Hepatocyte (in vitro differentiated cells): ENCODE data around the gene BIN1. TPM values are rescaled to one million over a fixed set of nuclear protein-coding genes. Genes with fewer than 3 reads are reported as not detected.

Source experiments
- DNase-seq: peaks from one replicate; pipeline ENCODE4 v3.0.0-alpha.2; 2016; ENCODE audit warnings: low spot score
- H2AFZ ChIP-seq: fragments of 200-600 bp; sonication (generic); 2 replicates; pipeline ENCODE4 v1.6.0; 2016; ENCODE audit warnings: antibody characterized with exemption, mild to moderate bottlenecking
- H3K27ac ChIP-seq: fragments of 200-600 bp; sonication (generic); 2 replicates; pipeline ENCODE4 v1.5.1; 2016; ENCODE audit warnings: mild to moderate bottlenecking
- H3K27me3 ChIP-seq: fragments of 200-600 bp; sonication (generic); 2 replicates; pipeline ENCODE4 v1.6.1; 2016
- H3K36me3 ChIP-seq: fragments of 200-600 bp; sonication (generic); replicated peaks from 2 replicates; pipeline ENCODE4 v1.5.1; 2016; ENCODE audit warnings: low read depth; ENCODE audit not compliant: insufficient read depth
- H3K4me1 ChIP-seq: fragments of 200-600 bp; sonication (generic); 2 replicates; pipeline ENCODE4 v1.5.1; 2016; ENCODE audit warnings: mild to moderate bottlenecking, moderate library complexity; ENCODE audit not compliant: insufficient read depth
- H3K4me2 ChIP-seq: fragments of 200-600 bp; sonication (generic); 2 replicates; pipeline ENCODE4 v1.6.0; 2016
- H3K4me3 ChIP-seq: fragments of 200-600 bp; sonication (generic); 2 replicates; pipeline ENCODE4 v1.5.1; 2016; ENCODE audit warnings: mild to moderate bottlenecking
- H3K79me2 ChIP-seq: fragments of 200-600 bp; sonication (generic); 2 replicates; pipeline ENCODE4 v1.6.0; 2017; ENCODE audit warnings: mild to moderate bottlenecking
- H3K9me2 ChIP-seq: fragments of 200-600 bp; sonication (generic); replicated peaks from 2 replicates; pipeline ENCODE4 v1.6.0; 2017; ENCODE audit warnings: mild to moderate bottlenecking; ENCODE audit not compliant: insufficient read depth
- H3K9me3 ChIP-seq: fragments of 200-600 bp; sonication (generic); 2 replicates; pipeline ENCODE4 v1.5.1; 2016; ENCODE audit warnings: low read depth, mild to moderate bottlenecking
- H4K20me1 ChIP-seq: fragments of 200-600 bp; sonication (generic); 2 replicates; pipeline ENCODE4 v1.6.0; 2016; ENCODE audit warnings: mild to moderate bottlenecking; ENCODE audit not compliant: insufficient read depth, poor library complexity, severe bottlenecking
- EZH2 ChIP-seq: fragments of 200-600 bp; sonication (generic); IDR thresholded peaks from 2 replicates; pipeline ENCODE4 v1.6.1; 2016; ENCODE audit warnings: antibody characterized with exemption, mild to moderate bottlenecking, borderline replicate concordance
- EZH2phosphoT487 ChIP-seq: fragments of 200-600 bp; sonication (generic); IDR thresholded peaks from one replicate; pipeline ENCODE4 v1.6.1; 2018; ENCODE audit warnings: antibody characterized with exemption, mild to moderate bottlenecking, low read depth, moderate library complexity; ENCODE audit not compliant: unreplicated experiment, severe bottlenecking
- WGBS: methylation state at CpG from one replicate; pipeline ENCODE4 v1.1.6; 2016; ENCODE audit warnings: low lambda C conversion rate; ENCODE audit errors: missing lambda C conversion rate; 5-methylcytosine and 5-hydroxymethylcytosine counted together
- polyA plus RNA-seq: library from polyadenylated mRNA; unstranded; fragments of >200 nt; fragmentation: Nextera tagmentation; extraction: Ambion mirVana; gene quantifications from 2 replicates; pipeline ENCODE4 v1.2.1, GENCODE V29; 2016
- total RNA-seq: library from RNA; depleted of rRNA; stranded (reverse); fragments of >200 nt; gene quantifications from 2 replicates; pipeline ENCODE4 v1.2.3, GENCODE V29; 2014
- TF ChIP-seq, protein P1 (sequence below): fragments of 200-600 bp; sonication (generic); IDR thresholded peaks from 2 replicates; pipeline ENCODE4 v1.5.1; 2016; ENCODE audit warnings: antibody characterized with exemption, mild to moderate bottlenecking; ENCODE audit not compliant: poor library complexity

BIN1 gene
- total and polyA plus RNA-seq, 2 experiments from 2014 or later = 109 to 113 TPM

DNA sequence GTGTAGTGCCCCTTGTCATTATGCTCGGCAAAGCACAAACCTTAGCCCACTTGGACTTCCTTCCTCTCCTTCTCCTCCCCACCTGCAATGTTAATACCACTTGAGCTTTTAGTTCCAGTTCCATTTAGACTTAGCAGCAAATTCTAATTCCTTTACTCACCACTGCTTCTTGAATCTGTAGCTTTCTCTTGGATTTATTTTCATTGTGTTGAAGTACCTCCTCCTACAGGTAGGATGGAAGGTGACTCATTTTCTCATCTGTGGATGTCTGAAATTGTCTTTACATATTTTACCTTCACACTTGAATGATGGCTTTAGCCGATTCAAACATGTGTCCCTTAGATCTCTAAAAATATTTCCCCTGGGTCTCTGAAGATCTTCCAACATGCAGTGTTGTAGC, 32.8 kb upstream of the BIN1 start:
- H3K36me3 ChIP-seq = no peaks in the 10 kb centered on the region
- no peak overlapping the region for H3K4me3 ChIP-seq
- H3K9me3 ChIP-seq = no peaks in the 10 kb centered on the region
- H3K79me2 ChIP-seq = no peaks in the 10 kb centered on the region
- no peaks in the 10 kb centered on the region for H3K9me2 ChIP-seq
- H3K27ac ChIP-seq = no peak overlapping the region
- peaks cover 4% of the 10 kb centered on the region for H3K4me1 ChIP-seq
- no peaks in the 10 kb centered on the region for H3K27me3 ChIP-seq
- H2AFZ ChIP-seq = no peak overlapping the region
- TF ChIP-seq, protein P1, sequence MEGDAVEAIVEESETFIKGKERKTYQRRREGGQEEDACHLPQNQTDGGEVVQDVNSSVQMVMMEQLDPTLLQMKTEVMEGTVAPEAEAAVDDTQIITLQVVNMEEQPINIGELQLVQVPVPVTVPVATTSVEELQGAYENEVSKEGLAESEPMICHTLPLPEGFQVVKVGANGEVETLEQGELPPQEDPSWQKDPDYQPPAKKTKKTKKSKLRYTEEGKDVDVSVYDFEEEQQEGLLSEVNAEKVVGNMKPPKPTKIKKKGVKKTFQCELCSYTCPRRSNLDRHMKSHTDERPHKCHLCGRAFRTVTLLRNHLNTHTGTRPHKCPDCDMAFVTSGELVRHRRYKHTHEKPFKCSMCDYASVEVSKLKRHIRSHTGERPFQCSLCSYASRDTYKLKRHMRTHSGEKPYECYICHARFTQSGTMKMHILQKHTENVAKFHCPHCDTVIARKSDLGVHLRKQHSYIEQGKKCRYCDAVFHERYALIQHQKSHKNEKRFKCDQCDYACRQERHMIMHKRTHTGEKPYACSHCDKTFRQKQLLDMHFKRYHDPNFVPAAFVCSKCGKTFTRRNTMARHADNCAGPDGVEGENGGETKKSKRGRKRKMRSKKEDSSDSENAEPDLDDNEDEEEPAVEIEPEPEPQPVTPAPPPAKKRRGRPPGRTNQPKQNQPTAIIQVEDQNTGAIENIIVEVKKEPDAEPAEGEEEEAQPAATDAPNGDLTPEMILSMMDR = no peak
- TF ChIP-seq EZH2 (no peak), EZH2phosphoT487 (no peak)
- 85% methylated on average over 2 of the region's 2 CpGs for WGBS
- no peak overlapping the region for H3K4me2 ChIP-seq
- no peak for DNase-seq
- no peaks in the 10 kb centered on the region for H4K20me1 ChIP-seq

DNA sequence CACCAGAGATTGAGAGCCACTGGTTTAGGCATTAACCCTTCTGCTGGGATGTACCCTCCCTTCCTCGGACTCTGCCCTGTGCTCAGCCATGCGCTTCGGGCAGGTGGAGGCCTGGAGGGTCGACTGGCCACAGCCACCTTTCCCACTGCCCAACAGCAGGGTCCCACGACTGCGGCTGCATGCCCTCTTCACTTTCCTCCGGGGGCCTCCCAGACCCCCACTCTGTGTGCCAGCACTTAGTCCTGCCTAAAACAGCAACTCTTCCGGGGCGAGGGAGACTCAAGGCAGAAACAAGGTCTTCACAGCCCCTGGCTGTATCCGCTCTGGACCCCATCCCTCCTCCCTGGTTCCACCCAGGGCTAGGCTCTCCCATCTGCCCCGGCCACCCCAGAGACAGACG, 31.3 kb upstream of the BIN1 start:
- Histone ChIP-seq H3K27ac (no peak overlapping the region), H3K9me3 (no peaks in the 10 kb centered on the region), H3K4me1 (peaks cover 11% of the 10 kb centered on the region), H2AFZ (no peak overlapping the region), H3K4me3 (no peak overlapping the region), H3K79me2 (no peaks in the 10 kb centered on the region), H3K36me3 (no peaks in the 10 kb centered on the region), H3K9me2 (no peaks in the 10 kb centered on the region), H4K20me1 (no peaks in the 10 kb centered on the region), H3K4me2 (no peak overlapping the region), H3K27me3 (no peaks in the 10 kb centered on the region)
- no peak for DNase-seq
- TF ChIP-seq, protein P1 = no peak
- TF ChIP-seq EZH2 = no peak
- no peak for TF ChIP-seq EZH2phosphoT487
- 91% methylated on average over 12 of the region's 12 CpGs for WGBS

GRCh38 chr2:127137741-127138140, 30.8 kb upstream of the BIN1 start:
- TF ChIP-seq EZH2phosphoT487 = no peak
- TF ChIP-seq EZH2 = no peak
- TF ChIP-seq, protein P1 = no peak
- no peak overlapping the region for H2AFZ ChIP-seq
- peaks cover 11% of the 10 kb centered on the region for H3K4me1 ChIP-seq
- H3K9me3 ChIP-seq = no peaks in the 10 kb centered on the region
- no peaks in the 10 kb centered on the region for H3K9me2 ChIP-seq
- H3K4me2 ChIP-seq = no peak overlapping the region
- H3K79me2 ChIP-seq = no peaks in the 10 kb centered on the region
- H3K27me3 ChIP-seq = no peaks in the 10 kb centered on the region
- H3K27ac ChIP-seq = no peak overlapping the region
- no peaks in the 10 kb centered on the region for H4K20me1 ChIP-seq
- 91% methylated on average over 15 of the region's 15 CpGs for WGBS
- no peak overlapping the region for H3K4me3 ChIP-seq
- H3K36me3 ChIP-seq = no peaks in the 10 kb centered on the region
- no peak for DNase-seq

GRCh38 chr2:127137225-127137624, 30.3 kb upstream of the BIN1 start:
- no peaks in the 10 kb centered on the region for H4K20me1 ChIP-seq
- WGBS = 93% methylated on average over 12 of the region's 12 CpGs

More at GRCh38 chr2:127137225-127137624, 30.3 kb upstream of the BIN1 start:
- Histone ChIP-seq H3K4me1 (peaks cover 11% of the 10 kb centered on the region), H3K4me2 (no peak overlapping the region), H3K27ac (no peak overlapping the region), H3K27me3 (no peaks in the 10 kb centered on the region), H3K9me2 (no peaks in the 10 kb centered on the region), H3K9me3 (no peaks in the 10 kb centered on the region), H3K79me2 (no peaks in the 10 kb centered on the region), H3K36me3 (no peaks in the 10 kb centered on the region), H3K4me3 (no peak overlapping the region), H2AFZ (no peak overlapping the region)
- DNase-seq = no peak
- TF ChIP-seq, protein P1 = no peak
- TF ChIP-seq EZH2phosphoT487 (no peak), EZH2 (no peak)
